HG02870 (cell line): ENCODE results near the gene CREBBP.
A peak's percentile ranks its signal among the peaks of the same experiment; 100 is the strongest.
"Not testable (repeated sequence)": the region's sequence is repeated elsewhere in the genome, so short reads cannot be mapped to it uniquely, and the experiment has no call there.

Experiments used
- ATAC-seq: cut with Tn5 transposase; IDR thresholded peaks from one replicate; pipeline ENCODE4 v1.9.1; 2021; ENCODE audit warnings: mild to moderate bottlenecking, moderate library complexity; ENCODE audit not compliant: unreplicated experiment

The CREBBP gene

DNA sequence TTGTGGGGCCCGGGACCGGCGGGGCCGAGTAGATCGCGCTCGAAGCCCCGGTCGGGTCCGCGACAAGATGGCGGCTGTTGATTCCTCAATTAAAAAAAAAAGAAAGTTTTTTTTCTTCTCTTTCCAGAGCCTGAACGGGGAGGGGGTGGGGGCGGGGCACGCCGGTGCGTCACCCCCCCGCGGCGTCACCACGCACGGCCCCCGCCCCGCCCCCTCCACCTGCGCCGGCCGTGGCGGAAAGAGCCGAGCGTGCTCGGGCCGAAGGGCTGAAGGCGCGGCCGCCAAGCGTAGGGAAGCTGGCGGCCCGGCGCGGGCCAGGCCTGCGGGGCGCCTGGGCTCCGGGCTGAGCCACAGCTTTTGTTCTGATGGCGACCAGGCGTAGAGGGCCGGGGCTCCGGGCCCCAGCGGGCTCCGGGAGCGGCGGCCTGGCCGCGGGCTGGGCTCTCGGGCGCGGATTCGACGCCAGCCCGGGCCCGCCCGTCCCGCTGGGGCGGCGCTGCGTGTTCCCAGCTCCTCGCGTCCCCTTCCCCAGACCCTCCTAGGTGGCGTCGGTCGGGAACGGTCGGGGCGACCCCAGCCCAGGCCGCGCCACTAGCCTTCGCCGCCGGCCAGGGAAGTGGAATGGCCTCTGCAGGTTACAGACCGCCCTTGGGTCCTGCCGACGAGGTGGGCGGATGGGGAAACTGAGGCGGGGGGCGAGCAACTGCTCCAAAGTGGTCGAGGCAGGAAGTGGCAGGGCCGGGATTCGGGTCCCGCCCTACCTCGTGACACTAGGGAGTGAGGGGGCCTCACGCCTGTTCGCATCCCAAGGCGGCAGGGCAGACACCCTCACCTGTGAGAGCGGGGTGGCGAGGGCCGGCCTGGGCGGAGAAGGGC, at the start of gene CREBBP:
Gene CREBBP (minus strand): TSS at position 91 of the 876 bp plus-strand sequence. CDS start 797 bp downstream, outside the sequence.
- ATAC-seq = peak; percentile 79

DNA sequence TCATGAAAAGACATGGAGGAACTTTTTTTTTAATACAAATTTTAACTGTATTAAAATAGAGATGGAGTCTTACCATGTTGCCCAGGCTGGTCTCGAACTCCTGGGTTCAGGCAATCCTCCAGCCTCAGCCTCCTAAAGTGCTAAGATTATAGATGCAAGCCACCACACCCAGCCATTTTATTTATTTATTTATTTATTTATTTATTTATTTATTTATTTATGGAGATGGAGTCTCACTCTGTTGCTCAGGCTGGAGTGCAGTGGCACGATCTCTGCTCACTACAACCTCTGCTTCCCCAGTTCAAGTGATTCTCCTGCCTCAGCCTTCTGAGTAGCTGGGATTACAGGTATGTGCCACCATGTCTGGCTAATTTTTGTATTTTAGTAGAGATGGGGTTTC, 46.6 kb upstream of the CREBBP start:
- ATAC-seq = not testable (repeated sequence)

DNA sequence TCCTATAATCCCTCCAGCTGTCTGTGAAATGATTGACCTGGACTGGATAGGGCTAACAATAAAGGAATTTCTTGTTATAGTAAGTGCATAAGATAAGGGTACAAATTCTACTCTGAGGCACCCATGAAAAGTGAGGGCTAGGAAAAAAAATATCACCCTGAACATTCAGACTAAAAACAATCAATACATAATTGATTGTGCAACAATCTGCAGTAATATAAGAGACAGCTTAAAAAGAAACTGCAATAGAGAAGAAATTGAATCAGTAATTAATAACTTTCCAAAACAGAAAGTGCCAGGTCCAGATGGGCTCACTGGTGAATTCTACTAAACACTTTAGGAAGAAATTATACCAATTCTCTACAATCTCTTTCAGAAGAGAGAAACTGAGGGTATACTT, 44.2 kb upstream of the CREBBP start:
- ATAC-seq = no peak

DNA sequence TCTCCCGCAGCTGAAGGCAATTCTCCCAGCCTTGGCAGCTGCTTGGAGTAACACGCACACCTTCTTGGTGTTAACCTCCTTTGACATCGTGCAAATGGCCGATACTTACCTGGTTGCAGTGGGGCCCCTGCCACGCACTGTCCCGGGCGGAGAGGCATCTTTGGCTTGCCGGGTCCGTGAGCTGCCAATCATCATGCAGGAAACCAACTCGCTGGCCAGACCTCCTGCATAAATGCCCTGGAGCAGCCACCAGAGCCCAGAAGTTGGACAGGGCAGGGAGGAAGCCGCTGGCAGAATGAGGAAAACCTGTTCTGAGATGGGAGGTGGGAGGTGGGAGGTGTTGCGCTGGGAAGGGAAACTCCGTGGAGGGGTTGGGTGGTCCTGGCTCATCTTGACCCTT, 41.7 kb upstream of the CREBBP start:
- ATAC-seq = no peak

DNA sequence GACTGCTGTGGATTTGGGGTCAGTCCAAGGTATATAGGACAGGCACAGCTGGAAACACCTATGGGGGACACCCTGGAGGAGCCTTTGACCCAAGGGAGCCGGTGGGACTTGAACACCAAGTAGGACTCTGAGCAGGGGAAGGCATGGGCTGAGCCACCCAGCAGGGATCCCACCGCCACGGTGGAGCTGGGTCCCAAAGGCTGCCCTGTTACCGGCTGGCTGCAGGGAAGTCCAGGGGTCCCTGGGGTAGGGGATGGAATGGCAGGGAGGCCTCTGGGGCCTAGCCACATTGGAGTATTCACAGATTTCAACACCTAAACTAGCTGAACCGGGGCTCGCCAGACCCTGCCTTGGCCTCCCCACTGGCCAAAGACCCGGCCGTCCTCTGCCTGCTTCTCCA, 39.7 kb upstream of the CREBBP start:
- no peak for ATAC-seq

DNA sequence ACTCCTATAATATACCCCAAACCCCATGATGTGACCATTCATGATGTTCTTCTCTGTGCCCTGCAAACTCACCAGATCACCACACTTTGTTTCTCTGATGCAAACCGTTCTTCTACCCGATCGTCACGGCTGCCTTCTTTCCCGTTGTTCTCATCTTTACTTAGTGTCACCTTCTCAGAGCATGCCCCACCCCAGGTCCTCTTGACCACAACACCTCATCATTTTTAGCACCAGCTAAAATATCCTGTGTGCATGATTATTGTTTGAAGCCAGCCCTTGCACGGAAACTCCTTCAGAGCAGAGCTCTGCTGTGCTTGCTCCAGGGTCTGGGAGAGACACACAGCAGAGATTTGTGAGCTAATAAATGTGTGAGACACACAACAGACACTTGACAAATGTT, 38.9 kb upstream of the CREBBP start:
- ATAC-seq = no peak

DNA sequence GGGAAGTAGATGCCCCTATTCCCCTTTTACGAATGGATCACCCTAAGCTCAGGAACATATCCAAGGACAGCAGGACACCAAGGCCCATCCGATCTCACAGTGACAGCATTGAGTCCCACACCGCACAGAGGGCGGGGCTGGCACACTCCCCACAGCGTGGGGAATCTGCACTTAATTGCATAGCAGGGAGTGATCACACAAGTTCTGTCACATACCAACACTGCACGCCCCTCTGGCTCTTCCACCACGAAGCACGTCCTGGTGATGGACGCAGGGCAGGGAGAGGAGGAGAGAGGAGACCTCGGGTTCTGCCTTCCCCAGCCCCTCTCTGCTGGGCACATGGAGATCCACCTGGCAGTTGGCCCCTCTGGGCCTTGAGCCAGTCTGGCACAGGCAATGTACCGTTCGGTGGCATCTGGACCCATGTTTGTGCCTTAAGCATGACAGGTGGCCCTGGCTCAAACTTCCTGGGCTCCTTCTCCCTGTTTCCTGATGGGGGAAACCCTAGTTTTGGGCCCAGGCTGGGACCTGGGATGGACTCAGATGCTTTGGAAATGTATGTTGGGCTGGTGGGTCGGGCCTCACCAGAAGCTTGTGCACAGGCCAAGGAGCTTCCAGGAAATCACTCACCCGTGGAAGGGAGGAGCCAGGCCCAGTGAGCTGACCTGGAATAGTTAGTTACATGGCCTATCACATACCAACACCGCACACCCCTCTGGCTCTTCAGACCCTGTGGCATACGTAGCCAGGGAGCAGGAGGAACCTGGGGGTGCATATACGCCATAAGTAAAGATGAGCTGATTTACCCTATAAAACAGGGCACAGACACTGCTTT, 35.1 kb upstream of the CREBBP start:
- ATAC-seq = no peak

DNA sequence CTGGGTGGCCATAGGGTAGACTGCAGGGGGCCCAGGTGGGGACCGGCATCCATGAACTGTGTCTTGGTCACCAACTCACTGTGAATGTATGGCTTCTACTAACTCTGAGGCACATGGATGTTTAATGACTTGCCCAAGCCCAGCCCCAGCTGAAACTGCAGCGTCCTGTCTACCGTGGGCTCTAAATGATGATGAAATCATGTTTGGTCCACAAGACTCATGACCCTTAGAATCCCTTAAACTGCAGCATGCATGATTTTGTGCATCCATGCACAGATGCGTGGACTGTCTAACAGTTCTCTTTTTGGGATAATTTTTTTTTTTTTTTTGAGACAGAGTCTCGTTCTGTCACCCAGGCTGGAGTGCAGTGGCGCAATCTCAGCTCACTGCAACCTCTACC, 32.4 kb upstream of the CREBBP start:
- ATAC-seq = no peak

DNA sequence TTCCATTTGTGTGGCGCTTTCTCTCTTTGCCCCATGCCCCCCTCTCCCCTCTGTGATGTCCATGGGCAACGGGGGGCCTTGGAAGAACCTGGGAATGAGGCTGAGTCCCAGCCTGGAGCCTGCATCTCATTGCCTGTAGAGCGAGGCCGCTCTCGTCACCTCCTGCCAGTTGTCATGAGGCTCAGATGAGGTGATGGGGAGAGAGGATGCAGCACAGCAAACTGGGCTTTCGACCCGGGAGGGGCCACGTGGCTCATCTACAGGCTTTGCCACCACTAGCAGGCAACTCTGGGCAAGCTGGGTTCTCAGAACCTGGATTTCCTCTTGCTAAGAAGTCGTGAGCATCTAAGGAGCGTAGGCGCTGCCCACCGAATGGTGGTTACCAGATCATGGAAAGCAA, 31.9 kb upstream of the CREBBP start:
- no peak for ATAC-seq

DNA sequence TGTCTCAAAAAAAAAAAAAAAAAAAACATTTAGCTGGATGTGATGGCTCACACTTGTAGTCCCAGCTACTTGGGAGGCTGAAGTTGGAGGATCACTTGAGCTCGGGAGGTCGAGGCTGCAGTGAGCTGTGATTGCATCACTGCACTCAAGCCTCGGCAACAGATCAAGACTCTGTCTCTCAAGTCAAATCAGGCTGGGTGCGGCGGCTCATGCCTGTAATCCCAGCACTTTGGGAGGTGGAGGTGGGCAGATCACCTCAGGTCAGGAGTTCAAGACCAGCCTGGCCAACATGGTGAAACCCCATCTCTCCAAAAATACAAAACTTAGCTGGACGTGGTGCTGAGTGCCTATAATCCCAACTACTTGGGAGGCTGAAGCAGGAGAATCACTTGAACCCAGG, 31.2 kb upstream of the CREBBP start:
- ATAC-seq = not testable (repeated sequence)

DNA sequence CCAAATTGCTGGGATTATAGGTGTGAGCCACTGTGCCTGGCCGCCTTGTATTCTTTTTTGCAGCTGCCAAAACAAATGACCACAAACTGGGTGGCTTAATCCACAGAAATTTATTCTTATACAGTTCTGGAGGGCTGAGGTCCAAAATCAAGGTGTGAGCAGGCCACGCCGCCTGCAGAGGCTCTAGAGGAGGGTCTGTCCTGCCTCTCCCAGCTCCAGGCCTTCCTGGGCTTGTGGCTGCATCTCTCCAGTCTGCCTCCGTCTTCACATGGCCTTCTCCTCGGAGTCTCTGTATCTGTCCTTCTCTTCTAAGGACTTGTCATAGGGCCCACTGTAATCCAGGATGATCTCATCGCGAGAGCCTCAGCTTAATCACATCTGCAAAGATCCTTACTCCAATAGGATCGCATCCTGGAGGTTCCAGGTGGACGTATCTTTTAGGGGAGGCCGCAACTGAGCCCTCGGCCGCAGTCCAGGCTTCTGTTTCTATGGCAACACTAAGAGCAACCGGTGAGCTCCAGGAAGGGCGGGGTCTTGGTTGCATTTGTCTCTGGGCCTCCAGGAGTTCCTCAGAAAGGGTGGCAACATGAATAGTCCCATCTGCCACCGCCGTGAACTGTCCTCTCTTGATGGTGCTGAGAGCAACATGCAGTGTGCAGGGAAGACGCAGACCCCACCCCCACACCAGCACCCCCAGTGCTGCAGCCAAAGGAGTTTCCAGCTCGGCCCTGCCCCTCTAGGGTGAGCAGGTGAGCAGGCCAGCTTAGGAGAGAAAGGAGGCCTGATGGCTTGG, 29.5 kb upstream of the CREBBP start:
- ATAC-seq = no peak

DNA sequence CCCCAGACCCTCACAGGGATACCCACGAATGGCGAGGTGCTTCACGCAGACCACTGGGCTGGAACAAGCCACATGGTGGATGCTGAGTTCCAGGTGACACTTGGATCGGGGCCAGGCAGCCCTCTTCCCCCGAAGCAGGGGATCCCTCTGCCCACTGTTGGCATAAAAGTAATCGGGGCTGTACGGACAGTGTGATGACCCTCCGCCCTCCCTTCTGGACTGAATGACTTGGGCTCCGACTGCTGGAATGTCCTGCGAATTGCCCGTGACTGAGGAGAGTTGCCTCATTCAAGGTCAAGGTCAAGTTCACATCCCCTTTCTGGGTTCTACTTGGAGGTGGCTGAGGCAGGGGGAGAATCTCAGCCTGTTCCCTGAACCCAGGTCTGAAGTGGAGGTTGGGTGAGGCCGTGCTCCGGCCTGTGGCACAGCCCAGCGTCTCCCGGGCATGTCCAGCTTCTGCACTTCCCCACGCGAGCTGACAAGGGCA, 28.5 kb upstream of the CREBBP start:
- ATAC-seq = no peak

DNA sequence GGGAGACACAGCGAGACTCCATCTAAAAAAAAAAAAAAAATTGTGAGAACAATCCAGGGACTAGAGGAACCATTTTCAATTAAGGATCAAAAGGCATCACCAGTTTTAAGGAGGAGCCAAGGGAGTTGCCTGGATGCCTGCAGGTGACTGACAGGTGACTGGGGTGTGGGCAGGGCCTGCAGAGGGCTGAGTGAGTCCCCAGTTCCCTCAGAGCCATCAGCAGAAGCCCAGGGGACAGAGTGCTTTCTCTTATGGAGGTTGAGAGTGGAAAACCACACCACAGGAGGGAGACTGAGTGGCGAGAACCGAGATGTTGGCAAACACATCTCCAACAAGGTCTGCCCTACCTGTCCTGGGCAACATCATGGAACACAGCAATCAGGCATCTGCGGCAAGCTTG, 27.1 kb upstream of the CREBBP start:
- ATAC-seq = no peak

DNA sequence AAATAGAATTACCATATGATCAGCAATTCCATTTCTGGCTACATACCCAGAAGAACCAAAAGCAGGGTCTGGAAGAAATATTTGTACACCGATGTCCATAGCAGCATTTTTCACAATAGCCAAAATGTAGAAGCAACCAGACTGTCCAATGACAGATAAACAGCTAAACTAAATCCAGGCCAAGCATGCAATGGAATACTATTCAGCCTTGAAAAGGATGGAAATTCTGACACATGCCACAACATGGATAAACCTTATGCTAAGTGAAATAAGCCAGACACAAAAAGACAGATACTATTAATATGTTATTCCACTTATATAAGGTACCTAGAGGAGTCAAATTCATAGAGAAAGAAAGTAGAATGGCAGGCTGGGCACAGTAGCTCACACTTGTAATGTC, 25.9 kb upstream of the CREBBP start:
- ATAC-seq = no peak

DNA sequence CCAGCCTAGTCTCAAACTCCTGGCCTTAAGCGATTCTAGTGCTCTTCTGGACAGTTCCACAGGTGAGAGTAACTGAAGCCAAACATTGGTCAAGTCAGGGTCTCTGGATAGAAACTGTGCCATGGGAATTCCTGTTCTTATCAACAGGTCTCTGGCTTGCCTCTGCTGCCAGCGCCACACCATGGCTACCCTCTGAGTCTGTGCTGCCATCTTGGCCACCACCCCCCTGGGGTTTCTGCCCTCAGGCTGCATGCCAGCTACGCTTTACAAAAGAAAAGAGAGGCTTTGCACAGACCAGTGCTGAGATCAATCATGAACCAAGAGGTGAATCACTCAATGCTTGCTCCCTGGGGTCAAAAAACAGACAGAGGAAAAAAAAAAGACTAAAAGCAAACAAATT, 24.4 kb upstream of the CREBBP start:
- no peak for ATAC-seq

DNA sequence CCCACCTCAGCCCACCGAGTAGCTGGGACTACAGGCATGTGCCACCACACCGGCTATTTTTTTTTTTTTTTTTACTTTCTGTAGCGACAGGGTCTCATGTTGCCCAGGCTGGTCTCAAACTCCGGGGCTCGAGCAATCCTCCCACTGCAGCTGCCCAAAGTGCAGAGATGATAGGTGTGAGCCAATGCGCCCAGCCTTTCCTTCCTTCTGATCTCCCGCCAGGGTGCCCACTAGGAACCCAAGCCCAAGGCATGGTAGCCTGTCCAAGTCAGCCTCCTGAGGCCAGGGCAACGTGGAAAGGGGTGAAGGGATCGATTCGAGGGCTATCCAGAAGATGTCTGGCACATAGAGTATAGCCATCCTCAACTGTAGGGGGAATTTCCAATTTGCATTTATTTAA, 9.6 kb upstream of the CREBBP start:
- no peak for ATAC-seq

DNA sequence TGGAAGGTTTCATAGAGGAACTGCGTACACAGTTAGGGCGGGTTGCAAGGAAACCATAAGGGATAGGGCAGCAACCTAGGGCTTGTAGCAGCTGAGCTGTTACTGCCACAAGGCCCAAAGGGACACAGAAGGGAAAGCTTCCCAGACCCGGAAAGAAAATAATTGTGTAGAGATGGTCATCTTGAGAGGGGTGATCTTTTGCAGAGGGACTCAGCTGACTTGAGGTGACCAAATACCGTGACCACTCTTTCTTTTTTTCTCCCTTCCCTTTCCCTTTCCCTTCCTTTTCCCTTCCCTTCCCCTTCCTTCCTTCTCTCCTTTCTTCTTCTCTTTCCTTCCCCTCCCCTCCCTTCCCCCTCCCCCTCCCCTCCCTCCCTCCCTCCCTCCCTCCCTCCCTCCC, 8.5 kb upstream of the CREBBP start:
- ATAC-seq = no peak

DNA sequence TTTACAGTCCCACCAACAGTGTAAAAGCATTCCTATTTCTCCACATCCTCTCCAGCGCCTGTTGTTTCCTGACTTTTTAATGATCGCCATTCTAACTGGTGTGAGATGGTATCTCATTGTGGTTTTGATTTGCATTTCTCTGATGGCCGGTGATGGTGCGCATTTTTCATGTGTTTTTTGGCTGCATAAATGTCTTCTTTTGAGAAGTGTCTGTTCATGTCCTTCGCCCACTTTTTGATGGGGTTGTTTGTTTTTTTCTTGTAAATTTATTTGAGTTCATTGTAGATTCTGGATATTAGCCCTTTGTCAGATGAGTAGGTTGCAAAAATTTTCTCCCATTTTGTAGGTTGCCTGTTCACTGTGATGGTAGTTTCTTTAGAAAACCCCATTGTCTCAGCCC, 5.5 kb upstream of the CREBBP start:
- not testable (repeated sequence) for ATAC-seq

DNA sequence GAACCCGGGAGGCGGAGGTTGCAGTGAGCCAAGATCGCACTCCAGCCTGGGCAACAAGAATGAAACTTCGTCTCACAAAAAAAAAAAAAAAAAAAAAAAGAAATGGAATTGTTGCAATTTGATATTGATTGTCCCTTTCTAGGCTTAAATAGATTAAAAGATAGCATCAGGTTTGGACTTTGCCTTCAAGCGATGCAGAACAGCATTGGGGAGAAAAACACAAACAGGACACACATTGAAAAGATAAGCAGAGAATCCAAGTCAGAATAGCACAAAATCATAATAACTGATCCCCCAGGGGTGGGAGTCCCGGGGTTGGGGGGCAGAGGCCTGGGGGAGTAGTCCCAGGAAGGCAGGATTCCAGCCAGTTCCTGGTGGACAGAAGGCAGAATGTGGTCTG, 3.9 kb upstream of the CREBBP start:
- no peak for ATAC-seq

DNA sequence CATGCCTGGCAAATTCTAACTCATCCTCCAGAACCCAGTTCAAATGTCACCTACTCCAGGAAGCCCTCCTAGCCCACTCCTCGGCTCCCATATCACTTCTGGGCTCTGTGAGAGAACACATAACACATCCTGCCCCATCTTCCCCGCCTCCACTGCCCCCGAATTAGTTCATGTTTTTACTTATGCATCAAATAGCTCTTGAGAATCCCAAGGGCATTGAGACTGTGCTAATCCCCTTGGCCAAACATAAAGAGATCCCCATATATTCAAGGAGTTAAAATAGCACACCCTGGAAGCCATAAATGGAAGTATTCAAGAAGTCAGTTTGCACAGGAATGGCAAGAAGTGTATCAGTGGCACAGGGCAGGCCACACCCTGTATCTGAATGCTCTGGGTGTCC, 2.0 kb upstream of the CREBBP start:
- ATAC-seq = no peak

DNA sequence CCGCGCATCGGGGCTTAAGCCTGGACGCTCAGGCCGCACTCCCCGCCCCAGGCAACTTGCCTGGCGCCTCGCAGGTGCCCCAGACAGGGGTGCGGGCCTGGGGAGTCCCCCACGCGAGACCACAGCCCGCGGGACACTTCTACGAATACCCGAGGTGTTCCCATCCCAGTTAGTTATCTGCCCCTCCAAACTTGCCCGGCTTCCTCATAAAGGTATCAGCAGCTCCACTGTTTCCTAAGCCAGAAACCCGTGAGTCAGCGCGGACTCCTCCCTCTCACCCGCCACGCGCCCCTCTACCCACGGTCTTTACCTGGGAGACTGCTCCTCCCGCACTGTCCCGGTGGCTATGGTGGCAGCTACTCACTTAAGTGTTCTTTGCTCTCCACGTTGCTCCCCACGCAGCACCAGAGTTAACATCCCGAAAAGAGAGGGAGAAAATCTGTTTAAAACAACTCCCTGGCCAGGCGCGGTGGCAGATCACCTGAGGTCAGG, 1.0 kb upstream of the CREBBP start:
- ATAC-seq = no peak
